Adrenal gland (tissue), 12 donors: Measurements from ENCODE around the gene NUDT22. TPM values are rescaled to one million over a fixed set of nuclear protein-coding genes. Genes with fewer than 3 reads are reported as not detected.

Experiments used
- DNase-seq, 7 donors: peaks; one replicate each; pipeline ENCODE4 v3.0.0-alpha.2; 2019 to 2020
- H3K27ac ChIP-seq, 5 donors: fragments of 200-600 bp; sonication (generic) in 4 of 5; 1 replicate in 3 of 5; 2 replicates in 2 of 5; pipeline versions ENCODE4 v1.5.1 to v1.8.0; 2016 to 2020; ENCODE audit warnings: mild to moderate bottlenecking in 1 of 5
- H3K27me3 ChIP-seq: fragments of 200-600 bp; 2 replicates; pipeline ENCODE4 v1.8.0; 2021
- H3K36me3 ChIP-seq, 2 donors: fragments of 200-600 bp; replicated peaks in 1 of 2; 1 replicate in 1 of 2; 2 replicates in 1 of 2; pipeline versions ENCODE4 v1.5.1 to v1.8.0; 2018 to 2022
- H3K4me1 ChIP-seq, 2 donors: fragments of 200-600 bp; replicated peaks in 1 of 2; 1 replicate in 1 of 2; 2 replicates in 1 of 2; pipeline versions ENCODE4 v1.5.1 to v1.8.0; 2018 to 2021
- H3K4me3 ChIP-seq, 4 donors: fragments of 200-600 bp; sonication (generic) in 3 of 4; one replicate each; pipeline ENCODE4 v1.5.1; 2016 to 2018
- H3K9me3 ChIP-seq, 3 donors: fragments of 200-600 bp; sonication (generic) in 1 of 3; replicated peaks in 1 of 3; 1 replicate in 2 of 3; 2 replicates in 1 of 3; pipeline versions ENCODE4 v1.5.1 to v1.8.0; 2016 to 2021
- CTCF ChIP-seq, 6 experiments: fragments of 450-650 bp in 4 of 6; fragments of 200-600 bp in 2 of 6; sonication (generic) in 1 of 6; IDR thresholded peaks; 1 replicate in 5 of 6; 2 replicates in 1 of 6; pipeline versions ENCODE4 v1.5.1 to v1.8.0; 2016 to 2021; ENCODE audit warnings: antibody characterized with exemption in 6 of 6, mild to moderate bottlenecking in 2 of 6, moderate library complexity in 1 of 6
- POLR2A ChIP-seq, 2 donors: fragments of 450-650 bp; IDR thresholded peaks; one replicate each; pipeline ENCODE4 v1.6.1; 2017; ENCODE audit warnings: antibody characterized with exemption in 2 of 2, mild to moderate bottlenecking in 2 of 2, moderate library complexity in 1 of 2
- WGBS, 4 donors: extraction: QIAGEN DNeasy Blood & Tissue Kit in 2 of 4; methylation state at CpG; one replicate each; pipeline versions ENCODE4 v1.1.5 to v1.1.7; 2013 to 2017; 5-methylcytosine and 5-hydroxymethylcytosine counted together
- intact Hi-C, 2 donors: fragments of 100-400 bp; cut with DNase I; formaldehyde crosslinking; loops; one replicate each; pipeline versions ENCODE4 v1.14.1 to v1.15.0; 2022 to 2023
- polyA plus RNA-seq, 3 donors: library from polyadenylated mRNA; stranded (reverse); fragments of 200-250 nt in 2 of 3; fragments of 350-450 nt in 1 of 3; fragmentation: Illumina TruSeq in 1 of 3; extraction: RNeasy Lipid Tissue Mini Kit (QIAGEN cat#74804) in 1 of 3; gene quantifications; one replicate each; pipeline ENCODE4 v1.2.3, GENCODE V29; 2013 to 2014
- total RNA-seq, 9 donors: library from RNA; depleted of rRNA in 4 of 9; stranded (reverse); fragments of >200 nt in 4 of 9; fragments of 120-200 nt in 1 of 9; fragmentation: NEBNext Ultra II Directional in 1 of 9; extraction: Animal tissue kit (Norgen Biotek cat#: 25700) in 1 of 9; gene quantifications; one replicate each; pipeline versions ENCODE4 v1.1.0 to v1.2.4, GENCODE V29; 2013 to 2023
- donor health status: healthy with polysubstance abuse.
- donor health status: Bipolar disorder and iron deficiency.
- donor health status: DM: yes; HTN: yes; CAD: no.
- donor health status: DM: no; HTN: no; CAD: no.
- donor health status: DM: no; HTN: no; CAD: no.
- donor health status: DM: yes; HTN: yes; CAD: no.

Gene NUDT22
- total and polyA plus RNA-seq, 12 donors: 19.5 to 190 (median 80.8) TPM

DNA sequence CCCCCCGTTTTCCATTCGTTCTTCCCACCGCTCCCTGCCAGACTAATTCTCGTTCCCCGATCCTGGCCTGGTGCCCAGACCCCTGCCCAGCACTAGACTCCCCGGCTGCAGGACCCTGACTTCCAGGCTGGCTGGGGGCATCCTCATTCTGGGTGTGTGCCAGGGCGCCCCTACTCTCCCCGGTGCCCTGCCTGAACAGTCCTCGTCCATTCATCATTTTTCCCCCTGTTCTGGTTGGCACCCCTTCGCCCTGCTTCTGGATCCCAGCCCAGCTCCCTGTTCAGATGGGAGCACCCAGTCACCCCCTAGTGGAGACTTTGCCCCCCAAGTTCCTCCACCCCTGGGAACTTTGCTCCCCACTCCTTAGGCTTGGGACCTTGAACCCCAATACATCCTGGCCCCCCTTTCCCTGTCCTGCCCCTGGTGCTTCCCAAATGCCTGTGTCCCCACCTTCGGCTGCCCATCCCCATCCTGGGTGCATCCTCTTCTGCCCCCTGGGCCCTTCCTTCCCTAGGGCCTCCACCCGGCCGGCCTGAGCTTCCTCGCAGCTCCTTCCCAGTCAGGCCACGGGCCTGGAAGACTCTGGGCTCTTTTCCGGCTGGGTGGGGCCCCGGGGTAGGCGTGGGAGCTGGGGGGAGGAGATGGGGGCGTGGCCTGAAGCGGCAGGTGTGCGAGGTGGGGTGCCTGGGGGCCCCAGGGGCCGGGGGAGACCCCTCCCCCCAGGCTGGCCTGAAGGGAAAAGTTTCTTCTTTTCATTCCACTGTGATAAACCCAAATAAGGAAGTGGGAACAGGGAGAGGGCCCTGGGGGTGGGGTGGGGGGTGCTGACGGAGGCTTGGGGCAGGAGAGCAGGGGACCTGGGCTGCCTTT lies 26.2 kb downstream of the NUDT22 start:
- peak in 2 of 7 donors; percentile 43 to 62 for DNase-seq

GRCh38 chr11:64253043-64253442 lies 27.0 kb downstream of the NUDT22 start:
- Histone ChIP-seq H3K4me1 (peaks cover 26 to 28% of the 10 kb centered on the region in 2 donors), H3K27me3 (no peaks in the 10 kb centered on the region), H3K36me3 (peaks cover 0 to 37% of the 10 kb centered on the region in 2 donors), H3K9me3 (no peaks in the 10 kb centered on the region), H3K4me3 (peak overlapping the region in 1 of 4 donors; percentile 94), H3K27ac (peak overlapping the region in 3 of 5 donors; percentile 11 to 77 (median 52))
- WGBS, 4 donors: 68 to 77% (median 71%) methylated on average over 2 to 8 of the region's 8 CpGs
- intact Hi-C loops: no loop called here
- TF ChIP-seq CTCF (IDR thresholded peaks at IDR 0.05) (no peak), POLR2A (IDR thresholded peaks at IDR 0.05) (no peak)
- DNase-seq: peak in 1 of 7 donors; percentile 9

More for the DNA sequence above, 26.2 kb downstream of the NUDT22 start:
- 3 to 5% (median 4%) methylated on average over 14 to 23 of the region's 23 CpGs for WGBS, 4 donors
- Histone ChIP-seq H3K36me3 (peaks cover 0 to 28% of the 10 kb centered on the region in 2 donors), H3K27ac (peak overlapping the region in 3 of 5 donors; percentile 11 to 77 (median 70)), H3K4me1 (peaks cover 29 to 35% of the 10 kb centered on the region in 2 donors), H3K9me3 (no peaks in the 10 kb centered on the region), H3K27me3 (no peaks in the 10 kb centered on the region), H3K4me3 (peak overlapping the region in 3 of 4 donors; percentile 28 to 94 (median 56))
- TF ChIP-seq POLR2A (IDR thresholded peaks at IDR 0.05) (no peak), CTCF (IDR thresholded peaks at IDR 0.05) (peak in 4 of 6 experiments; percentile 10 to 32 (median 24))
- intact Hi-C loops: no loop called here

- H3K27ac ChIP-seq: peak overlapping the region in 2 of 5 donors; percentile 52 to 77
- no peak overlapping the region for H3K4me3 ChIP-seq
- H3K9me3 ChIP-seq: no peaks in the 10 kb centered on the region
- TF ChIP-seq CTCF (IDR thresholded peaks at IDR 0.05): no peak
- TF ChIP-seq POLR2A (IDR thresholded peaks at IDR 0.05): no peak
- DNase-seq: peak; percentile 78 to 91 (median 87)
- peaks cover 26 to 28% of the 10 kb centered on the region in 2 donors for H3K4me1 ChIP-seq
- WGBS, 4 donors: 22 to 55% (median 34%) methylated on average over 3 to 5 of the region's 5 CpGs
- intact Hi-C loops: no loop called here
- peaks cover 0 to 41% of the 10 kb centered on the region in 2 donors for H3K36me3 ChIP-seq
- no peaks in the 10 kb centered on the region for H3K27me3 ChIP-seq
Observed at GRCh38 chr11:64253481-64253880, 27.4 kb downstream of the NUDT22 start.

GRCh38 chr11:64254326-64254725 lies 28.3 kb downstream of the NUDT22 start:
- Histone ChIP-seq H3K27ac (no peak overlapping the region), H3K27me3 (no peaks in the 10 kb centered on the region), H3K9me3 (no peaks in the 10 kb centered on the region), H3K4me3 (no peak overlapping the region), H3K36me3 (peaks cover 0 to 49% of the 10 kb centered on the region in 2 donors), H3K4me1 (peaks cover 26 to 28% of the 10 kb centered on the region in 2 donors)
- WGBS, 4 donors: 77 to 93% (median 88%) methylated on average over 5 to 7 of the region's 7 CpGs; no CpG with 5 or more reads in 1 of the 4 donors
- intact Hi-C loops: no loop called here
- TF ChIP-seq POLR2A (IDR thresholded peaks at IDR 0.05) (no peak), CTCF (IDR thresholded peaks at IDR 0.05) (no peak)
- no peak for DNase-seq
